HepG2 (cell line): ENCODE results near the gene SYNJ2. TPM values are rescaled to one million over a fixed set of nuclear protein-coding genes. Genes with fewer than 3 reads are reported as not detected.

Experiments used
- CC2D1A ChIP-seq: sonication (generic); formaldehyde crosslinking; IDR thresholded peaks from 2 replicates; pipeline ENCODE4 v1.8.1; 2023; ENCODE audit warnings: mild to moderate bottlenecking, missing genetic modification reagents
- FOXK2 ChIP-seq: fragments of 450-650 bp; IDR thresholded peaks from 2 replicates; pipeline ENCODE4 v1.6.1; 2016
- GFI1 ChIP-seq: sonication (generic); formaldehyde crosslinking; IDR thresholded peaks from 2 replicates; pipeline ENCODE4 v1.5.0; 2020; ENCODE audit warnings: missing genetic modification reagents, mild to moderate bottlenecking, borderline replicate concordance
- KDM4B ChIP-seq: sonication (generic); formaldehyde crosslinking; IDR thresholded peaks from 2 replicates; pipeline ENCODE4 v1.4.0; 2020; ENCODE audit warnings: missing genetic modification reagents
- MTF2 ChIP-seq: sonication (generic); formaldehyde crosslinking; IDR thresholded peaks from 2 replicates; pipeline ENCODE4 v1.5.0; 2020; ENCODE audit warnings: missing genetic modification reagents, borderline replicate concordance
- NR2F6 ChIP-seq, 2 experiments: IDR thresholded peaks; 2 replicates each; pipeline ENCODE4 v1.6.1; 2016; ENCODE audit warnings: antibody characterized with exemption in 1 of 2, mild to moderate bottlenecking in 1 of 2
- ZNF383 ChIP-seq: sonication (generic); formaldehyde crosslinking; IDR thresholded peaks from 2 replicates; pipeline ENCODE4 v1.4.0; 2020; ENCODE audit warnings: missing genetic modification reagents, mild to moderate bottlenecking, borderline replicate concordance
- polyA plus RNA-seq, 8 experiments: library from polyadenylated mRNA; depleted of rRNA in 3 of 8; stranded (reverse) in 7 of 8; unstranded in 1 of 8; fragments of >200 nt; fragmentation: Illumina TruSeq in 4 of 8; extraction: Trizol in 4 of 8; gene quantifications; 2 replicates each; pipeline versions ENCODE4 v1.2.1 to v1.2.3, GENCODE V29; 2011 to 2016; ENCODE audit warnings: low read depth in 4 of 8, missing spikeins in 1 of 8, mixed read lengths in 1 of 8; ENCODE audit not compliant: insufficient read depth in 1 of 8
- total RNA-seq, 5 experiments: library from RNA; depleted of rRNA; stranded (reverse); fragments of >200 nt; fragmentation: Illumina TruSeq; extraction: Trizol; gene quantifications; 2 replicates each; pipeline ENCODE4 v1.2.3, GENCODE V29; 2016; ENCODE audit warnings: low read depth in 1 of 5
- TF ChIP-seq, protein P1 (sequence below): sonication (generic); formaldehyde crosslinking; IDR thresholded peaks from 2 replicates; pipeline ENCODE4 v1.5.1; 2020; ENCODE audit warnings: mild to moderate bottlenecking, moderate library complexity, missing genetic modification reagents
- TF ChIP-seq, protein P2 (sequence below): sonication (generic); formaldehyde crosslinking; IDR thresholded peaks from 2 replicates; pipeline ENCODE4 v1.4.0; 2020; ENCODE audit warnings: missing genetic modification reagents
- TF ChIP-seq, protein P3 (sequence below): sonication (generic); formaldehyde crosslinking; IDR thresholded peaks from 2 replicates; pipeline ENCODE4 v1.8.0; 2022; ENCODE audit warnings: mild to moderate bottlenecking, missing genetic modification reagents, moderate library complexity

SYNJ2 gene
- total and polyA plus RNA-seq, 2 of the 13 experiments (the other 11 are each of a cell fraction or from before 2014, with no cell fraction given) = 39.1 to 57.6 TPM

DNA sequence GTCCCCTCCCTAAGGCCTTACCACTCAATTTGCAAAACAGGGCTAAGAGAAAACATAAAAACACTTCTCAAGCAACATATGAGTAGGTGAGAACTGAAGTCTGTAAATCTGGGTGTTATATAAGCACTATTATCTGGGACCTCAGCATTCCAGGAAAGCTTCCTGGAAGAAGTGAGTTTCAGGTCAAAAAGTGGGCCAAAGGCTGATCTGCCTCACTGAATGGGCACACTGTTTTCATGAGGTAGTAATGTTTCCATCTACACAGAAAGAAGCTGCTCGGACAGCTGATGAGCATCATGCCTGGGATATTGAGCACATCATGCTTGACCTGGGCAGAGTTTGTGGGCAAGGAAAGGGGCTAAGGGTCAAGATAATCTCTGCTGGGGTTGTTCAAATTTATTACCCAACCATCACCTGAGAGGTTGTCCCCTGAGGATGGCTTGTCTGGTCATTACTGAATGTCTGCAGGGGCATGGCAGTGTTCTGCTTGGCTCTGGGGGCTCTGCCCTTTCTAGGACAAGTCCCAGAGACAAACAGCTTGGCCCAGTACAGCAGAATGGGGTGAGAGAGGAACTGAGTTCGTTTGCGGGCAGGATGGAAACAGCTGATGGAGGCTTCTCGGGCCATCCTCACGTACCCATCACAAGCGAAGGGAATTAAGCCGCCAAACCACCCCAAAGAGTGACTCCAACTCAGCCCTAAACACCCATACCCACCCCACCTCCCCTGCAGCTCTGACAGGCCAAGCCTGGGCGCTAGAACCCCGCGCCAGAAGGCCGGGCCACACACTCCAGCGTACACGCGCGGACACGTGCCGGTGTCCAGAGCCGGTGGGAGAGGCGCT is 1.2 kb upstream of the SYNJ2 start (continued):
- TF ChIP-seq, protein P1, sequence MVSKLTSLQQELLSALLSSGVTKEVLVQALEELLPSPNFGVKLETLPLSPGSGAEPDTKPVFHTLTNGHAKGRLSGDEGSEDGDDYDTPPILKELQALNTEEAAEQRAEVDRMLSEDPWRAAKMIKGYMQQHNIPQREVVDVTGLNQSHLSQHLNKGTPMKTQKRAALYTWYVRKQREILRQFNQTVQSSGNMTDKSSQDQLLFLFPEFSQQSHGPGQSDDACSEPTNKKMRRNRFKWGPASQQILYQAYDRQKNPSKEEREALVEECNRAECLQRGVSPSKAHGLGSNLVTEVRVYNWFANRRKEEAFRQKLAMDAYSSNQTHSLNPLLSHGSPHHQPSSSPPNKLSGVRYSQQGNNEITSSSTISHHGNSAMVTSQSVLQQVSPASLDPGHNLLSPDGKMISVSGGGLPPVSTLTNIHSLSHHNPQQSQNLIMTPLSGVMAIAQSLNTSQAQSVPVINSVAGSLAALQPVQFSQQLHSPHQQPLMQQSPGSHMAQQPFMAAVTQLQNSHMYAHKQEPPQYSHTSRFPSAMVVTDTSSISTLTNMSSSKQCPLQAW (CRISPR knock-in tag) = no peak
- TF ChIP-seq CC2D1A (CRISPR knock-in tag) = no peak
- peak; percentile 68; the same call in 1 of the 2 replicates for TF ChIP-seq GFI1 (CRISPR knock-in tag)
- TF ChIP-seq KDM4B = no peak
- TF ChIP-seq NR2F6 (IDR thresholded peaks at IDR 0.05) = no peak
- peak; percentile 58 for TF ChIP-seq NR2F6 (CRISPR knock-in tag; IDR thresholded peaks at IDR 0.05)
- TF ChIP-seq MTF2 (CRISPR knock-in tag) = peak; percentile 21; the same call in 1 of the 2 replicates
- TF ChIP-seq, protein P2, sequence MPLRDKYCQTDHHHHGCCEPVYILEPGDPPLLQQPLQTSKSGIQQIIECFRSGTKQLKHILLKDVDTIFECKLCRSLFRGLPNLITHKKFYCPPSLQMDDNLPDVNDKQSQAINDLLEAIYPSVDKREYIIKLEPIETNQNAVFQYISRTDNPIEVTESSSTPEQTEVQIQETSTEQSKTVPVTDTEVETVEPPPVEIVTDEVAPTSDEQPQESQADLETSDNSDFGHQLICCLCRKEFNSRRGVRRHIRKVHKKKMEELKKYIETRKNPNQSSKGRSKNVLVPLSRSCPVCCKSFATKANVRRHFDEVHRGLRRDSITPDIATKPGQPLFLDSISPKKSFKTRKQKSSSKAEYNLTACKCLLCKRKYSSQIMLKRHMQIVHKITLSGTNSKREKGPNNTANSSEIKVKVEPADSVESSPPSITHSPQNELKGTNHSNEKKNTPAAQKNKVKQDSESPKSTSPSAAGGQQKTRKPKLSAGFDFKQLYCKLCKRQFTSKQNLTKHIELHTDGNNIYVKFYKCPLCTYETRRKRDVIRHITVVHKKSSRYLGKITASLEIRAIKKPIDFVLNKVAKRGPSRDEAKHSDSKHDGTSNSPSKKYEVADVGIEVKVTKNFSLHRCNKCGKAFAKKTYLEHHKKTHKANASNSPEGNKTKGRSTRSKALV (CRISPR knock-in tag) = 0 out of 2 replicates have a peak, but pooled peaks have one; percentile 36
- TF ChIP-seq, protein P3, sequence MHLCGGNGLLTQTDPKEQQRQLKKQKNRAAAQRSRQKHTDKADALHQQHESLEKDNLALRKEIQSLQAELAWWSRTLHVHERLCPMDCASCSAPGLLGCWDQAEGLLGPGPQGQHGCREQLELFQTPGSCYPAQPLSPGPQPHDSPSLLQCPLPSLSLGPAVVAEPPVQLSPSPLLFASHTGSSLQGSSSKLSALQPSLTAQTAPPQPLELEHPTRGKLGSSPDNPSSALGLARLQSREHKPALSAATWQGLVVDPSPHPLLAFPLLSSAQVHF = no peak
- no peak for TF ChIP-seq FOXK2
- no peak for TF ChIP-seq ZNF383 (CRISPR knock-in tag)
